Measurements from ENCODE around the gene MRPL58. TPM values are rescaled to one million over a fixed set of nuclear protein-coding genes. Genes with fewer than 3 reads are reported as not detected.
A peak's percentile ranks its signal among the peaks of the same experiment; 100 is the strongest.

The MRPL58 gene
- total and polyA plus RNA-seq, 2 of the 8 experiments (the other 6 are each of a cell fraction or from before 2014, with no cell fraction given) = 43.6 to 49.1 TPM

GRCh38 chr17:75012346-75013091, at the start of gene MRPL58 (continued):
- TF ChIP-seq BCL11A (IDR thresholded peaks at IDR 0.05; ENCODE audit: low read depth in 2 of 2, low read length in 2 of 2) (no peak), BRCA1 (IDR thresholded peaks at IDR 0.05; ENCODE audit: low read depth, low read length) (no peak), SP1 (IDR thresholded peaks at IDR 0.05; ENCODE audit: low read depth, low read length) (peak; percentile 53; the same call in 1 of the 2 replicates), SUZ12 (IDR thresholded peaks at IDR 0.05; ENCODE audit: low read length) (no peak), SRF (IDR thresholded peaks at IDR 0.05; ENCODE audit: low read depth, low read length) (peak; percentile 55; the same call in 1 of the 2 replicates), KDM1A (IDR thresholded peaks at IDR 0.05; ENCODE audit: borderline replicate concordance, low read length) (no peak), POLR2AphosphoS5 (IDR thresholded peaks at IDR 0.05; ENCODE audit: low read depth, low read length) (peak; percentile 86), CBX5 (IDR thresholded peaks at IDR 0.05; ENCODE audit: low read depth, low read length) (no peak), SIN3A (conservative IDR thresholded peaks at IDR 0.05 in 1 of 2, IDR thresholded peaks at IDR 0.05 in 1 of 2; ENCODE audit: low read depth in 1 of 2, low read length in 2 of 2) (peak; percentile 34 to 91; a peak in 2 of 4 replicates), SIRT6 (IDR thresholded peaks at IDR 0.05; ENCODE audit: low read length) (no peak), SIX5 (IDR thresholded peaks at IDR 0.05; ENCODE audit: low read depth, low read length) (peak; percentile 28; the same call in 1 of the 2 replicates)
- TF ChIP-seq, protein P1, sequence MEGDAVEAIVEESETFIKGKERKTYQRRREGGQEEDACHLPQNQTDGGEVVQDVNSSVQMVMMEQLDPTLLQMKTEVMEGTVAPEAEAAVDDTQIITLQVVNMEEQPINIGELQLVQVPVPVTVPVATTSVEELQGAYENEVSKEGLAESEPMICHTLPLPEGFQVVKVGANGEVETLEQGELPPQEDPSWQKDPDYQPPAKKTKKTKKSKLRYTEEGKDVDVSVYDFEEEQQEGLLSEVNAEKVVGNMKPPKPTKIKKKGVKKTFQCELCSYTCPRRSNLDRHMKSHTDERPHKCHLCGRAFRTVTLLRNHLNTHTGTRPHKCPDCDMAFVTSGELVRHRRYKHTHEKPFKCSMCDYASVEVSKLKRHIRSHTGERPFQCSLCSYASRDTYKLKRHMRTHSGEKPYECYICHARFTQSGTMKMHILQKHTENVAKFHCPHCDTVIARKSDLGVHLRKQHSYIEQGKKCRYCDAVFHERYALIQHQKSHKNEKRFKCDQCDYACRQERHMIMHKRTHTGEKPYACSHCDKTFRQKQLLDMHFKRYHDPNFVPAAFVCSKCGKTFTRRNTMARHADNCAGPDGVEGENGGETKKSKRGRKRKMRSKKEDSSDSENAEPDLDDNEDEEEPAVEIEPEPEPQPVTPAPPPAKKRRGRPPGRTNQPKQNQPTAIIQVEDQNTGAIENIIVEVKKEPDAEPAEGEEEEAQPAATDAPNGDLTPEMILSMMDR (IDR thresholded peaks at IDR 0.05; ENCODE audit: control extremely low read depth in 1 of 3, insufficient read depth in 1 of 3, low read depth in 1 of 3, low read length in 3 of 3) = peak in 2 of 3 experiments; percentile 36 to 38; a peak in 3 of 4 replicates
